Neutrophil (primary cell): ENCODE results near the gene STX16.

Source experiments
- H3K27ac ChIP-seq: fragments of 200-600 bp; sonication (generic); 2 replicates; pipeline ENCODE4 v1.5.1; 2016; ENCODE audit warnings: mild to moderate bottlenecking, moderate library complexity
- H3K27me3 ChIP-seq: fragments of 200-600 bp; sonication (generic); 2 replicates; pipeline ENCODE4 v1.6.0; 2016; ENCODE audit warnings: mild to moderate bottlenecking
- H3K36me3 ChIP-seq: fragments of 200-600 bp; sonication (generic); 2 replicates; pipeline ENCODE4 v1.5.1; 2017
- H3K4me1 ChIP-seq, 2 experiments: fragments of 200-600 bp in 1 of 2; sonication (generic) in 1 of 2; 1 replicate in 1 of 2; 2 replicates in 1 of 2; pipeline versions ENCODE4 v1.5.1 to v1.6.1; 2013 to 2016; ENCODE audit warnings: low read depth in 1 of 2, low read length in 1 of 2, mild to moderate bottlenecking in 1 of 2, moderate library complexity in 1 of 2; ENCODE audit not compliant: control insufficient read depth in 1 of 2, insufficient read depth in 1 of 2
- H3K4me3 ChIP-seq, 2 experiments: fragments of 200-600 bp in 1 of 2; sonication (generic) in 1 of 2; 1 replicate in 1 of 2; 2 replicates in 1 of 2; pipeline ENCODE4 v1.5.1; 2013 to 2016; ENCODE audit warnings: low read depth in 1 of 2, low read length in 1 of 2, mild to moderate bottlenecking in 1 of 2, moderate library complexity in 1 of 2
- H3K9me3 ChIP-seq: fragments of 200-600 bp; sonication (generic); 2 replicates; pipeline ENCODE4 v1.5.1; 2016
- TF ChIP-seq, protein P1 (sequence below): fragments of 200-600 bp; sonication (generic); IDR thresholded peaks from 2 replicates; pipeline ENCODE4 v1.5.1; 2016; ENCODE audit warnings: antibody characterized with exemption

The STX16 gene

DNA sequence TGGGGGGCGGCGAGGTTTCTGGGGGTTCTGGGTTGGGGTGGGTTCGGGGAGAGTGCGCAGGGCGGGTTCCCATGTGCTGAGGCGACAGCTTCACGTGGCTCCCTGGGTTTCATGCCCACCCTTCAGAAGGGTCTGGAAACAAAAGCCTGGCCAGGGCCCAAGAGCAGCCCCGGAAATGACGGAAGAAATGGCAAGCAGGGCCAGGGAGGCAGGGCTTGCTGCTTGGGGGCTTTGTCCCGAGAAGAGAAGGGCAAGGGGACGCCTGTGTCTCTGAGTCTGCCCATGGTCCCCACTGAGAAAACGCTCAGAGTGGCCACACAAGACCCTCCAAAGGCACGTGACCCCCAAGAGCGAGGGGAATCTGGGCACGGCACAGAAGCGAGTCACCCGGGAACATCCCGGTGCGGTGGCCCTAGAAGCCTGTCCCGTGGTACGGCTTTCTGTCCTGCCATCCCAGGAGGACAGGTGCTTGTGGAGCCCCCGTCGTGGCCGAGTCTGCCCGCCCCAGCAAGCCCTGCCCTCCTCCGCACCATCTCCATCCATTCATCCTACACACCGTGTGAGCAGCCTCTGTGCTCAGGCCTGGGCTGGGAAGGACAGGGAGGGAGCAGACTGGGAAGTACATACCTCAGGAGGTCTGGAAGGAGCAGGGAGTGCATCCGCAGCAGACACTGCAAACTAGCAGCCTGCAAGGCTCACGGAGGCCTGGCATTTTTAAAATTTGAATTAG is 50.5 kb downstream of the STX16 start:
- no peak overlapping the region for H3K4me3 ChIP-seq
- no peaks in the 10 kb centered on the region for H3K9me3 ChIP-seq
- H3K27me3 ChIP-seq, result no peaks in the 10 kb centered on the region
- TF ChIP-seq, protein P1, sequence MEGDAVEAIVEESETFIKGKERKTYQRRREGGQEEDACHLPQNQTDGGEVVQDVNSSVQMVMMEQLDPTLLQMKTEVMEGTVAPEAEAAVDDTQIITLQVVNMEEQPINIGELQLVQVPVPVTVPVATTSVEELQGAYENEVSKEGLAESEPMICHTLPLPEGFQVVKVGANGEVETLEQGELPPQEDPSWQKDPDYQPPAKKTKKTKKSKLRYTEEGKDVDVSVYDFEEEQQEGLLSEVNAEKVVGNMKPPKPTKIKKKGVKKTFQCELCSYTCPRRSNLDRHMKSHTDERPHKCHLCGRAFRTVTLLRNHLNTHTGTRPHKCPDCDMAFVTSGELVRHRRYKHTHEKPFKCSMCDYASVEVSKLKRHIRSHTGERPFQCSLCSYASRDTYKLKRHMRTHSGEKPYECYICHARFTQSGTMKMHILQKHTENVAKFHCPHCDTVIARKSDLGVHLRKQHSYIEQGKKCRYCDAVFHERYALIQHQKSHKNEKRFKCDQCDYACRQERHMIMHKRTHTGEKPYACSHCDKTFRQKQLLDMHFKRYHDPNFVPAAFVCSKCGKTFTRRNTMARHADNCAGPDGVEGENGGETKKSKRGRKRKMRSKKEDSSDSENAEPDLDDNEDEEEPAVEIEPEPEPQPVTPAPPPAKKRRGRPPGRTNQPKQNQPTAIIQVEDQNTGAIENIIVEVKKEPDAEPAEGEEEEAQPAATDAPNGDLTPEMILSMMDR, result no peak
- H3K36me3 ChIP-seq, result peaks cover 96% of the 10 kb centered on the region
- no peak overlapping the region for H3K27ac ChIP-seq
- no peaks in the 10 kb centered on the region for H3K4me1 ChIP-seq

DNA sequence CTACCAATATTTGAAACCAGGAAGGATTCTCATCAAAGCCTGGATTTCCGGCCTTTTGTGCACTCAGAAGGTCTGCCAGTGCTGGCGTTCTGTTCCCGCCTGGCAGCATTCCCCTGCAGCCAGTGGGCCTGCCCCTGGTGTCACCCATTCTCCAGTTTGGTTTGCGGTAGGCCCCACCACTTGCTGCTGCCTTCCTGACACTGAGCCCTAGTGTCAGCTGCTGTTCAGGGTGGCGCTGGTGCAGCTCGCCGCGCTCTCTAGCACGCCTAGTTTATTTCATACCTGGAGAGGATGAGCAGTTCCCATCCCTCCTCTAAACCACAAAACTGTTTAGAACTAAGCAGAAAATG is 51.1 kb downstream of the STX16 start:
- no peak overlapping the region for H3K4me3 ChIP-seq
- H3K27ac ChIP-seq, result peak overlapping the region; percentile 2
- H3K27me3 ChIP-seq, result no peaks in the 10 kb centered on the region
- H3K36me3 ChIP-seq, result peaks cover 95% of the 10 kb centered on the region
- no peaks in the 10 kb centered on the region for H3K9me3 ChIP-seq
- H3K4me1 ChIP-seq, result no peaks in the 10 kb centered on the region
- TF ChIP-seq, protein P1, result no peak

DNA sequence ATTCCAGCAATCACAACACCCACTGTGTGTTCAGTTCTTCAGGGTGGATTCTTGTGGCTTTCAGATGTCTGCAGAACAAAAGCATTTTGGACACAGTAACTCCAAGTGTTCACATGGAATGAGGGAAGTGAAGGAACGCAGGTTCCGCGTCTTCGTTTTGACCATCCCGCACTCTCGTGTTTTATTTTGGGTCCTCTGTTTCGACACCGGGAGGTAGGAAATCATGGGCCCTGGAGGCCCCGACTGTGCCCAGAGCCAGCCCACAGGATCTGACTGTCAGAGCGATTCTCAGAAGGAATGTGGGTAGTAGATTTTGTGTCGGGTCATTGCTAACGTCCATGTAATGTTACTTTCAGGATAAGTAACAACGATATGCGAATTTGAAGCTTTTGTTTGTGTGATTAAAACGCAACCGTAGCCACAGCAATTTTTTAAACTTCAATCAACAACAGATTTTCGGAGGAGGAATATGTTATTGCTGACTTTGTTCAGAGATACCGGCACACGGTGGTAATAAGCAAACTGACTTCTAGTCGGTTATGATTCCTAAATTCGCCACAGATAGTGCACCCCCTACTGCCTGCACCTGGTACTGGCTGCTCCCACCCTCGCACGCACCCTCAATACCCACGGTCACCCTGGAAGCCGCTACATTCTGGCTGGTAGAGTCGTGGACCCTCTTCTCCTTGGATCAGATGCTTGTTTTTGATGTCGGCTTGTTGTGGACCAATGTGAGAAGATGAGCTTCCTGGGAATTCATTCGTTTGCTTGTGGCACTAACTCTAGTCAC is 52.0 kb downstream of the STX16 start:
- H3K9me3 ChIP-seq, result no peaks in the 10 kb centered on the region
- no peak overlapping the region for H3K4me3 ChIP-seq
- TF ChIP-seq, protein P1, result peak; percentile 54
- H3K36me3 ChIP-seq, result peaks cover 93% of the 10 kb centered on the region
- H3K27ac ChIP-seq, result peak overlapping the region; percentile 2
- H3K4me1 ChIP-seq, result no peaks in the 10 kb centered on the region
- no peaks in the 10 kb centered on the region for H3K27me3 ChIP-seq

DNA sequence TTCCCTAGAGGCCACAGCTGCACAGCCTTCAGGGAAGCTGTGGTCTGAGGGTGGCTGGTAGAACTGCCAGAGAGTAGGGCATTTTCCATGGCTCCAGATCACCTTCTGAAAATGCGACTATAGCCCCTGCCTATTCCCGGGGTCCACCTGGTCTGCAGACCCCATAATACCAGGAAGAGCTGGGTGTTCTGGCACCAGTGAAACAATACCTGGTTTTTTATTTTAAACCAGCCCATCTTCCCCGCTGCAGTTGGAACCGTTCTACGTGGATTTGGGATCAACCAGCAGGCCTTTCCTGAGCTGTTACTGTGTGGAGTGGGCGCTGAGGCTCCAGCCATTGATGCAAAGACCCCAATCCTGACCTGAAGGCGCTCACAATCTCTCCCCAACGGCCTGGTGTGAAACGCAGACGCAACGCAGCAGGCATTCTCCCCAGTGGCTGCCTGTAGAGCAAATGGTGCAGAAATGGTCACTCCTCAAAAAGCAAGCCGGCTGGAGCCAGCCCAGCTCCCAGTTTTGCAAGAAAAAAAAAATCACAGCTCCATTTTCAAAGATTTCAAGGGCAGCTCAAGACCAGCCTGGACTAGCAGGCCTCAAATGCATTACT is 52.8 kb downstream of the STX16 start:
- TF ChIP-seq, protein P1, result no peak
- Histone ChIP-seq H3K27me3 (no peaks in the 10 kb centered on the region), H3K4me3 (no peak overlapping the region), H3K27ac (no peak overlapping the region), H3K4me1 (no peaks in the 10 kb centered on the region), H3K36me3 (peaks cover 93% of the 10 kb centered on the region), H3K9me3 (no peaks in the 10 kb centered on the region)

- Histone ChIP-seq H3K4me1 (no peaks in the 10 kb centered on the region), H3K4me3 (no peak overlapping the region), H3K27ac (no peak overlapping the region), H3K9me3 (no peaks in the 10 kb centered on the region), H3K27me3 (no peaks in the 10 kb centered on the region), H3K36me3 (peaks cover 87% of the 10 kb centered on the region)
- TF ChIP-seq, protein P1, result no peak
Measured at GRCh38 chr20:58705208-58705926, 54.3 kb downstream of the STX16 start.
